OCI-LY3 (cell line): ENCODE measurements around the gene ACYP2.
"Not testable (repeated sequence)": the region's sequence is repeated elsewhere in the genome, so short reads cannot be mapped to it uniquely, and the experiment has no call there.

Experiments
- EZH2phosphoT487 ChIP-seq: fragments of 200-600 bp; shearing (Covaris generic); IDR thresholded peaks from 2 replicates; pipeline ENCODE4 v1.6.1; 2018; ENCODE audit warnings: antibody characterized with exemption, mixed run types, low read depth
- TF ChIP-seq, protein P1 (sequence below): fragments of 200-600, 300-600 bp; sonication (generic); IDR thresholded peaks from 2 replicates; pipeline ENCODE4 v1.5.1; 2014; ENCODE audit warnings: antibody characterized with exemption, low read length, low read depth

DNA sequence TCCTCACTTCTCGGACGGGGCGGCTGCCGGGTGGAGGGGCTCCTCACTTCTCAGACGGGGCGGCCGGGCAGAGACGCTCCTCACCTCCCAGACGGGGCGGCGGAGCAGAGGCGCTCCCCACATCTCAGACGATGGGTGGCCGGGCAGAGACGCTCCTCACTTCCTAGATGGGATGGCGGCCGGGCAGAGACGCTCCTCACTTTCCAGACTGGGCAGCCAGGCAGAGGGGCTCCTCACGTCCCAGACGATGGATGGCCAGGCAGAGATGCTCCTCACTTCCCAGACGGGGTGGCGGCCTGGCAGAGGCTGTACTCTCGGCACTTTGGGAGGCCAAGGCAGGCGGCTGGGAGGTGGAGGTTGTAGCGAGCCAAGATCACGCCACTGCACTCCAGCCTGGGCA lies 19.3 kb upstream of the ACYP2 start:
- TF ChIP-seq, protein P1, sequence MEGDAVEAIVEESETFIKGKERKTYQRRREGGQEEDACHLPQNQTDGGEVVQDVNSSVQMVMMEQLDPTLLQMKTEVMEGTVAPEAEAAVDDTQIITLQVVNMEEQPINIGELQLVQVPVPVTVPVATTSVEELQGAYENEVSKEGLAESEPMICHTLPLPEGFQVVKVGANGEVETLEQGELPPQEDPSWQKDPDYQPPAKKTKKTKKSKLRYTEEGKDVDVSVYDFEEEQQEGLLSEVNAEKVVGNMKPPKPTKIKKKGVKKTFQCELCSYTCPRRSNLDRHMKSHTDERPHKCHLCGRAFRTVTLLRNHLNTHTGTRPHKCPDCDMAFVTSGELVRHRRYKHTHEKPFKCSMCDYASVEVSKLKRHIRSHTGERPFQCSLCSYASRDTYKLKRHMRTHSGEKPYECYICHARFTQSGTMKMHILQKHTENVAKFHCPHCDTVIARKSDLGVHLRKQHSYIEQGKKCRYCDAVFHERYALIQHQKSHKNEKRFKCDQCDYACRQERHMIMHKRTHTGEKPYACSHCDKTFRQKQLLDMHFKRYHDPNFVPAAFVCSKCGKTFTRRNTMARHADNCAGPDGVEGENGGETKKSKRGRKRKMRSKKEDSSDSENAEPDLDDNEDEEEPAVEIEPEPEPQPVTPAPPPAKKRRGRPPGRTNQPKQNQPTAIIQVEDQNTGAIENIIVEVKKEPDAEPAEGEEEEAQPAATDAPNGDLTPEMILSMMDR, result not testable (repeated sequence)
- not testable (repeated sequence) for TF ChIP-seq EZH2phosphoT487
